ENCODE measurements around the gene STK24. TPM values are rescaled to one million over a fixed set of nuclear protein-coding genes. Genes with fewer than 3 reads are reported as not detected.

STK24 gene
- total RNA-seq, 1 donor from 2014 or later: 190 TPM

DNA sequence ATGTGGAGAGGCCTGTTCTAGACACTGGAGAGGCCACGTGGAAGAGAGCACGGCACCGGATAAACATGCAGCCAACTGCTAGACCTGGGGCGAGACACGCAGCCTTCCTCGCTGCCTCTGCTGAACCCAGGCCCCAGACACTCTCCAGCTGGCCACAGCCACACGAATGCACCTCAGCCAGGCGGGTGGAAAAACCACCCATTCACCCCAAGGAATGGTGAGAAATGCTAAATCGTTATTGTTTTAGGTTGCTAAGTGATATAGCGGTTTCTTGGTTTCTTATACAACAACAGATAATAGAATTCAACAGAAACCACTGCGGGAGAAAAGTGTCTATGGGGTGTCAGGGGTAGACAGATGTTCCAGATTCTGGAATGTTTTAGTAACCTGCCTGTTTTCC, 52.5 kb downstream of the STK24 start:
- no peak for DNase-seq (ENCODE audit: low read depth)
- Histone ChIP-seq H3K36me3 (ENCODE audit: control insufficient read depth, insufficient read depth, low read length) (no peaks in the 10 kb centered on the region), H3K4me3 (ENCODE audit: low read depth, low read length) (no peak overlapping the region), H3K27me3 (ENCODE audit: control insufficient read depth, insufficient read depth, low read length) (no peaks in the 10 kb centered on the region)
- TF ChIP-seq, protein P1, sequence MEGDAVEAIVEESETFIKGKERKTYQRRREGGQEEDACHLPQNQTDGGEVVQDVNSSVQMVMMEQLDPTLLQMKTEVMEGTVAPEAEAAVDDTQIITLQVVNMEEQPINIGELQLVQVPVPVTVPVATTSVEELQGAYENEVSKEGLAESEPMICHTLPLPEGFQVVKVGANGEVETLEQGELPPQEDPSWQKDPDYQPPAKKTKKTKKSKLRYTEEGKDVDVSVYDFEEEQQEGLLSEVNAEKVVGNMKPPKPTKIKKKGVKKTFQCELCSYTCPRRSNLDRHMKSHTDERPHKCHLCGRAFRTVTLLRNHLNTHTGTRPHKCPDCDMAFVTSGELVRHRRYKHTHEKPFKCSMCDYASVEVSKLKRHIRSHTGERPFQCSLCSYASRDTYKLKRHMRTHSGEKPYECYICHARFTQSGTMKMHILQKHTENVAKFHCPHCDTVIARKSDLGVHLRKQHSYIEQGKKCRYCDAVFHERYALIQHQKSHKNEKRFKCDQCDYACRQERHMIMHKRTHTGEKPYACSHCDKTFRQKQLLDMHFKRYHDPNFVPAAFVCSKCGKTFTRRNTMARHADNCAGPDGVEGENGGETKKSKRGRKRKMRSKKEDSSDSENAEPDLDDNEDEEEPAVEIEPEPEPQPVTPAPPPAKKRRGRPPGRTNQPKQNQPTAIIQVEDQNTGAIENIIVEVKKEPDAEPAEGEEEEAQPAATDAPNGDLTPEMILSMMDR (IDR thresholded peaks at IDR 0.05; ENCODE audit: insufficient read depth, low read length, poor library complexity, severe bottlenecking): no peak

DNA sequence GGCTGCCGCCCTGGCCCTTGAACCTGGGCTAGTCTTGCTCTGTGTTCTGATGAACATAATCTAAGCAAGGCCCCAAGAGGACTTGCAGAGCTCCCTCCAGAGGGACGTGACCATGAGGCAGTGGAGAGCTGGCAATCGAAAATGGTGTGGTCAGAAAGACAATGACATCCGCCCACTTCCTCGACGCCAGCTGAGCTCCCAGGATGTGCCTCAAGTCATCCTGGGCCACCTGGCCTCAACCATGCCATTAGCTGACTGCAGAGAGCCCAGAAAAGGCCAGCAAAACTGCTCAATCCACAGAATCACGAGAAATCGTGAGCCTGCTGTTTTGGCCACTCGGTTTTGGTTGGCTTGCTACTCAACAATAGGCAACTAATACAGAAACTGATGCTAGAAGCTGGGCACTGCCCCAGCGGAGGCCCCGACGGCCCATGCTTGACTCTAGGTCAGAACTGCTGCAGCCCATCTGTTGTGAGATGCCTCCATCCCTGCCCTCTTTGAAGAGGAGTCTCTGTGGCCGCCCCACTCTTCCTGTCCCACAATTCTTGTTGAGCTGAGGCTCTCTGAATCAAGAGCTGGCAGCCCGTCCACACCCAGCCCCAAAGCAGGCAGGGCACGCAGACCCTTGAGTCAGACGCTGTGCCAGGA, 53.3 kb downstream of the STK24 start:
- TF ChIP-seq, protein P1 (IDR thresholded peaks at IDR 0.05; ENCODE audit: insufficient read depth, low read length, poor library complexity, severe bottlenecking): no peak
- H3K4me3 ChIP-seq (ENCODE audit: low read depth, low read length): no peak overlapping the region
- no peaks in the 10 kb centered on the region for H3K27me3 ChIP-seq (ENCODE audit: control insufficient read depth, insufficient read depth, low read length)
- no peak for DNase-seq (ENCODE audit: low read depth)
- H3K36me3 ChIP-seq (ENCODE audit: control insufficient read depth, insufficient read depth, low read length): no peaks in the 10 kb centered on the region

DNA sequence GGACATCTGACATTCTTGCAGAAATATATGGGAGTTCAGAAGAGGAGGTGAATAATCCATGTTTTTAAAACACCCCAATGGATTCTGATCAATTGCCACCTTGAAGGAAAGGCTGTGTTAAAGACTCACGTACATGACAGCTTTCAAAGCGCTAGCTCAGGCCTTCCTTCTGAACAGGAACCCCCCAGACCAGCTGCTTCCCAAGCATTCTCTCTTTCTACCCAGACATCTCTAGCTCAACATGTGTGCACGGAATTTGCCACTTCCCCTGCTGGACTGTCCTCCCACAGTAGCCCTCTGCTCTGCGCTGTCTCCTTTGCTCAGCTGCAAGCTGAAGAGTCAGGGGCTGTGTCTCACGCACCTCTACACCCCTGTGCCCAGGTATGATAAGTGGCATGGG, 54.5 kb downstream of the STK24 start:
- H3K27me3 ChIP-seq (ENCODE audit: control insufficient read depth, insufficient read depth, low read length): no peaks in the 10 kb centered on the region
- DNase-seq (ENCODE audit: low read depth): no peak
- TF ChIP-seq, protein P1 (IDR thresholded peaks at IDR 0.05; ENCODE audit: insufficient read depth, low read length, poor library complexity, severe bottlenecking): no peak
- H3K4me3 ChIP-seq (ENCODE audit: low read depth, low read length): no peak overlapping the region
- no peaks in the 10 kb centered on the region for H3K36me3 ChIP-seq (ENCODE audit: control insufficient read depth, insufficient read depth, low read length)

DNA sequence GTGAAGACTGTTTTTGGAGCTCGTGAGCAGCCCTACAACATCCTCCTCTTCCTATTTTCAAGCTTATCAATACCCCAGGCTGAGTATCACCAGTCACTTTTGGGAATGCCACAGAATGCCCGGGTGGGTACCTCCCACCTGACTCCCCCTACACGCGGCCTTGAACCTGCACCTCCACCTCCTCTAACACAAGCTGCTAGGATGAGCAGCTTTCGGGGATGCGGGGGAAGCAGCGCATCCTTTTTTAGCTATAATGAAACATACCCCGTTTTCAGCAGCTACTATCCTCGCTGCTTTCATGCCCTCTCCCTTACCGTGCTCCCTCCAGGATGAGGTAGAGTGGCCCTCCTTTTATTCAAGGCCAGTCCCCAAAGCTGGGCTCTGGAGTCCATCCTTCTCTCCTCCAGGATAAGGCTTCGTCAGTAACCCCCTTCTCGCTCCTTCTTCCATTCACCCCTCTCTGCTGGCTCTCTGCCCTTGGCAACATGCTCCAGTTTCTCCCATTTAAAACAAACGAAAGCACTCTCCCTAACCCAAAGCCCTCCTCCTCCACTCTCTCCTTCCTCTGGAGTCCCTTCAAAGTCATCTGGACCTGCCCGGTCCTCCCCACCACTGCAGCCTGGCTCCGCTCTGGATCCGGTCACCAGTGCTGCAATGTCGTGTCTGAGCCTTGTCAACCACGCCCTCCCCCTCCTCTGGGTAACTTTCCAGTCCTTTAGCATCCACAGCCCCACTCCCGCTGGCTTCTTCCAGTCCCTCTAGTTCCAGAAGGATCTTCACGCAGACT, 55.3 kb downstream of the STK24 start:
- Histone ChIP-seq H3K27me3 (ENCODE audit: control insufficient read depth, insufficient read depth, low read length) (no peaks in the 10 kb centered on the region), H3K36me3 (ENCODE audit: control insufficient read depth, insufficient read depth, low read length) (no peaks in the 10 kb centered on the region), H3K4me3 (ENCODE audit: low read depth, low read length) (no peak overlapping the region)
- DNase-seq (ENCODE audit: low read depth): no peak
- TF ChIP-seq, protein P1 (IDR thresholded peaks at IDR 0.05; ENCODE audit: insufficient read depth, low read length, poor library complexity, severe bottlenecking): no peak

DNA sequence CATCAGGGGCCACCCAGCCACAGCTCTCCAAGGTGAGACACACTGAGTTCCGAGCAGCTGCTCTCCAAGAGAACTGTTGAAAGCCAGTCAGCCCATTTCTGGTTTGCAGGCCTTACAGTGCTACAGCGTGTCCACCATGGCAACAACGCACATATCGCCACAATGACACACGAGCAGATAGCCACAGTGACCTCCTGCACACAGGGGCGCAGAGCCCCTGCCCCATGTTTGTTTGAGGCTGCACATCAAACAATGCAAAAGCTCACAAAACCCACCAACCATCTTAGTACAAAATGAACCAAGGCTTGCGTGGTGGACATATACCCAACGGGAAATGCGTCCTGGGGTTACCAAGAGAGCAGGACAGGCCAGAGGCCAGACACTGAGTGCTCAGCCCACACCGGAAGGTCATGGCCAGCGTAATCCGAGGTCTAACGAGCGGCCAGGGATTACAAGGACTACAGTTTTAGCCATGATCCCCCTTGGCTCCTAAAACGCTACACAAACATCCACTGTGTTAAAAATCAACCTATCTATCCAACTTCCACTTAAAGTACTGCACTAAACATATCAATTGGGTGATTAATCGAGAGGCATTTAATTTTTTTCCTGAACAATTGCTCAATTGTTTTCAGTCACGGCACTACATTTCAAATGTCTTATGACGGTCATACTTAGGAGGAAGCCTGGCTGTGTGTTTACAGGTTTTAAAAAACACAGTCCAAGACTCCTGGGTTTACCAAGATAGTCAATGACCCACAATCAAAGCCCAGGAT, 56.0 kb downstream of the STK24 start:
- H3K4me3 ChIP-seq (ENCODE audit: low read depth, low read length): no peak overlapping the region
- no peaks in the 10 kb centered on the region for H3K27me3 ChIP-seq (ENCODE audit: control insufficient read depth, insufficient read depth, low read length)
- DNase-seq (ENCODE audit: low read depth): no peak
- TF ChIP-seq, protein P1 (IDR thresholded peaks at IDR 0.05; ENCODE audit: insufficient read depth, low read length, poor library complexity, severe bottlenecking): no peak
- no peaks in the 10 kb centered on the region for H3K36me3 ChIP-seq (ENCODE audit: control insufficient read depth, insufficient read depth, low read length)

Data from kidney epithelial cell (primary cell).